Ishikawa (cell line): ENCODE measurements around the gene SMTNL2.

Experiments
- CEBPB ChIP-seq: IDR thresholded peaks from 2 replicates; pipeline ENCODE4 v1.6.1; 2012
- CREB1 ChIP-seq: IDR thresholded peaks from 2 replicates; pipeline ENCODE4 v1.6.1; 2012; ENCODE audit warnings: low read depth
- EGR1 ChIP-seq: IDR thresholded peaks from 2 replicates; pipeline ENCODE4 v1.6.1; 2012
- EP300 ChIP-seq: IDR thresholded peaks from 2 replicates; pipeline ENCODE4 v1.6.1; 2012; ENCODE audit warnings: borderline replicate concordance
- FOXM1 ChIP-seq: IDR thresholded peaks from 2 replicates; pipeline ENCODE4 v1.6.1; 2012; ENCODE audit warnings: low read depth, borderline replicate concordance
- MAX ChIP-seq: IDR thresholded peaks from 2 replicates; pipeline ENCODE4 v1.6.1; 2012
- NFIC ChIP-seq: IDR thresholded peaks from 2 replicates; pipeline ENCODE4 v1.6.1; 2012
- RAD21 ChIP-seq: IDR thresholded peaks from 2 replicates; pipeline ENCODE4 v1.6.1; 2012; ENCODE audit warnings: low read depth
- TAF1 ChIP-seq: IDR thresholded peaks from 2 replicates; pipeline ENCODE4 v1.6.1; 2012; ENCODE audit warnings: low read depth, mild to moderate bottlenecking
- TCF12 ChIP-seq: IDR thresholded peaks from 2 replicates; pipeline ENCODE4 v1.6.1; 2012; ENCODE audit warnings: low read depth
- TEAD4 ChIP-seq: IDR thresholded peaks from 2 replicates; pipeline ENCODE4 v1.6.1; 2012
- YY1 ChIP-seq: IDR thresholded peaks from 2 replicates; pipeline ENCODE4 v1.6.1; 2012; ENCODE audit warnings: low read depth
- ZBTB7A ChIP-seq: IDR thresholded peaks from 2 replicates; pipeline ENCODE4 v1.6.1; 2012; ENCODE audit warnings: low read depth
- TF ChIP-seq, protein P1 (sequence below): IDR thresholded peaks from 2 replicates; pipeline ENCODE4 v1.6.1; 2012; ENCODE audit warnings: low read depth, mild to moderate bottlenecking
- TF ChIP-seq, protein P2 (sequence below): IDR thresholded peaks from 2 replicates; pipeline ENCODE4 v1.6.1; 2012

Gene SMTNL2

GRCh38 chr17:4623249-4623648 is 38.9 kb downstream of the SMTNL2 start:
- TF ChIP-seq, protein P1, sequence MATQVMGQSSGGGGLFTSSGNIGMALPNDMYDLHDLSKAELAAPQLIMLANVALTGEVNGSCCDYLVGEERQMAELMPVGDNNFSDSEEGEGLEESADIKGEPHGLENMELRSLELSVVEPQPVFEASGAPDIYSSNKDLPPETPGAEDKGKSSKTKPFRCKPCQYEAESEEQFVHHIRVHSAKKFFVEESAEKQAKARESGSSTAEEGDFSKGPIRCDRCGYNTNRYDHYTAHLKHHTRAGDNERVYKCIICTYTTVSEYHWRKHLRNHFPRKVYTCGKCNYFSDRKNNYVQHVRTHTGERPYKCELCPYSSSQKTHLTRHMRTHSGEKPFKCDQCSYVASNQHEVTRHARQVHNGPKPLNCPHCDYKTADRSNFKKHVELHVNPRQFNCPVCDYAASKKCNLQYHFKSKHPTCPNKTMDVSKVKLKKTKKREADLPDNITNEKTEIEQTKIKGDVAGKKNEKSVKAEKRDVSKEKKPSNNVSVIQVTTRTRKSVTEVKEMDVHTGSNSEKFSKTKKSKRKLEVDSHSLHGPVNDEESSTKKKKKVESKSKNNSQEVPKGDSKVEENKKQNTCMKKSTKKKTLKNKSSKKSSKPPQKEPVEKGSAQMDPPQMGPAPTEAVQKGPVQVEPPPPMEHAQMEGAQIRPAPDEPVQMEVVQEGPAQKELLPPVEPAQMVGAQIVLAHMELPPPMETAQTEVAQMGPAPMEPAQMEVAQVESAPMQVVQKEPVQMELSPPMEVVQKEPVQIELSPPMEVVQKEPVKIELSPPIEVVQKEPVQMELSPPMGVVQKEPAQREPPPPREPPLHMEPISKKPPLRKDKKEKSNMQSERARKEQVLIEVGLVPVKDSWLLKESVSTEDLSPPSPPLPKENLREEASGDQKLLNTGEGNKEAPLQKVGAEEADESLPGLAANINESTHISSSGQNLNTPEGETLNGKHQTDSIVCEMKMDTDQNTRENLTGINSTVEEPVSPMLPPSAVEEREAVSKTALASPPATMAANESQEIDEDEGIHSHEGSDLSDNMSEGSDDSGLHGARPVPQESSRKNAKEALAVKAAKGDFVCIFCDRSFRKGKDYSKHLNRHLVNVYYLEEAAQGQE, result no peak
- TF ChIP-seq ZBTB7A, result no peak
- TF ChIP-seq EP300, result no peak
- TF ChIP-seq CREB1, result no peak
- TF ChIP-seq RAD21, result no peak
- TF ChIP-seq, protein P2, sequence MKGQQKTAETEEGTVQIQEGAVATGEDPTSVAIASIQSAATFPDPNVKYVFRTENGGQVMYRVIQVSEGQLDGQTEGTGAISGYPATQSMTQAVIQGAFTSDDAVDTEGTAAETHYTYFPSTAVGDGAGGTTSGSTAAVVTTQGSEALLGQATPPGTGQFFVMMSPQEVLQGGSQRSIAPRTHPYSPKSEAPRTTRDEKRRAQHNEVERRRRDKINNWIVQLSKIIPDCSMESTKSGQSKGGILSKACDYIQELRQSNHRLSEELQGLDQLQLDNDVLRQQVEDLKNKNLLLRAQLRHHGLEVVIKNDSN, result no peak
- TF ChIP-seq TEAD4, result no peak
- TF ChIP-seq TCF12, result no peak
- TF ChIP-seq FOXM1, result no peak
- TF ChIP-seq CEBPB, result no peak

DNA sequence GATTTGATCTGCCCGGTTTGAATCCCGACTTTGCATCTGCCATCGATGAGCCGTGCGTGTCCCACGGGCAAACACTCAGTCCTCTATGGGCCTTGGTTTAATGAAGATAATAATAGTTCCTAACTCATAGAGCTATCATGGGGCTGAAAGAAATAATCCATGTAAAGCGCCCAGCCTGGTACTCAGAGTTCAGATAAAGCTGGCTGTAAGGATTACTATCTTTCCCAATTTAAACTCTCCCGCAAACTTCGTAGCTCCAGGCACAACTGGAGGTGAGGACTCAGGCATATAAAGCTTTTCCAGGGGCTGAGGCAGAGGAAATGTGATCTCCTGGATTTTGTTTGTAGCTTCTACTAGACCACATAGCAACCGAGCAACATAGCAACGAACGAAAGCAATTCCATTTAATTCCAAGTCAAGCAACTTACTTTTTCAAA is 40.9 kb downstream of the SMTNL2 start:
- no peak for TF ChIP-seq TCF12
- no peak for TF ChIP-seq CREB1
- TF ChIP-seq, protein P2, result no peak
- TF ChIP-seq EGR1, result no peak
- TF ChIP-seq TAF1, result no peak
- TF ChIP-seq FOXM1, result no peak
- TF ChIP-seq YY1, result no peak
- TF ChIP-seq EP300, result no peak
- TF ChIP-seq MAX, result no peak
- TF ChIP-seq TEAD4, result no peak

DNA sequence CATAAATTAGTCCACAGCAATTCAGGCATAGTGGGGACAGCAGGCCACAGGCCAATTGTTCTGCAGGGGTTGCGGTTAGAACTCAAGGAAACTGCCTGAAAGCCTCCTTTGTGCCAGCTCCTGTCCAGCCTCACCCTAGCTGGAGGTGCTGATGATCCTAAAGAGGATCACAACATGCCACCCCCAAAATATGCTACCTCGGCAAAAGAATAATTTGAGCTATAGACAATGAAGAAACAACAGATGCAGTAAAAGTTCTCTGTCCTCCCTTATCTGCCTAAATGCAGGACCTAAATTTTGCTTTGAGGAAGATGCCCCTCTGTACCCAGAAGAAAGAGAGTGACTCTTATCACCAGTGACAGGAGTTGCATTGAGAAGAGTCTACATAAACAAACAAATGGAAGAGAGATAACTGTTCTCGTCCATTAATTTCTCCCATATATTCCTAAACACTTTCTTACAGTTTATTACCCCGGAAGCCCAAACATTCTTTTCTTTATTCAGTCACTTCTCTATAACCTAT is 42.5 kb downstream of the SMTNL2 start:
- no peak for TF ChIP-seq TEAD4
- no peak for TF ChIP-seq TAF1
- TF ChIP-seq FOXM1, result no peak
- no peak for TF ChIP-seq MAX
- TF ChIP-seq, protein P2, result no peak
- no peak for TF ChIP-seq EP300
- TF ChIP-seq CREB1, result no peak
- TF ChIP-seq, protein P1, result no peak
- TF ChIP-seq EGR1, result no peak
- no peak for TF ChIP-seq RAD21

DNA sequence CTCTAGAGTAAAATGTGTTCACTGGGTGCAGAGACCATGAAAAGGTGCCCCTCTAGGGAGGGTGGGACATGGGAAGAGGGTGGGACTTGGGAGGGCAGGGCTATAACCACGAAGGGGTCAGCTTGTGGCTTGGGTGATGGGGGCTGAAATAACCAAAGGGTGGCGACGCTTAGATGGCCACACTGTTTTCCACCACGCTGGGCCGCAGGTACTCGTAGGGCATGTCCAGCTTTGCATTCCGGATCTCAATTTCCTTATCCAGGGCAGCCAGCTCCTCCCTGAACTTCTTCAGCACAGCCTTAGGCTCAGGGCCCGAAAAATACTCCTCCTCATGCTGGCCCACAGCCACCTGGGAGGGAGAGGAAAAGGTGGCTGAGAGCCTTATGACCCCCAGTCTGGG is 47.1 kb downstream of the SMTNL2 start:
- TF ChIP-seq CREB1 (no peak), ZBTB7A (no peak), TEAD4 (no peak), RAD21 (no peak), CEBPB (no peak), TAF1 (no peak), NFIC (no peak), YY1 (no peak)
- TF ChIP-seq, protein P1, result no peak
